Spleen (tissue), 11 donors: Measurements from ENCODE around the gene LIN7A. TPM values are rescaled to one million over a fixed set of nuclear protein-coding genes. Genes with fewer than 3 reads are reported as not detected.

Source experiments
- DNase-seq: peaks from one replicate; pipeline ENCODE4 v3.0.0-alpha.2; 2020
- H3K27ac ChIP-seq, 8 donors: fragments of 200-600 bp; sonication (generic) in 7 of 8; 1 replicate in 4 of 8; 2 replicates in 4 of 8; pipeline versions ENCODE4 v1.5.0 to v1.8.0; 2016 to 2021; ENCODE audit warnings: inconsistent platforms in 4 of 8, mild to moderate bottlenecking in 4 of 8, moderate library complexity in 1 of 8
- H3K27me3 ChIP-seq, 7 donors: fragments of 200-600 bp; sonication (generic) in 6 of 7; replicated peaks in 1 of 7; 1 replicate in 4 of 7; 2 replicates in 3 of 7; pipeline versions ENCODE4 v1.5.0 to v1.8.0; 2016 to 2021; ENCODE audit warnings: inconsistent platforms in 3 of 7, mild to moderate bottlenecking in 1 of 7
- H3K36me3 ChIP-seq, 6 donors: fragments of 200-600 bp; sonication (generic) in 5 of 6; 1 replicate in 4 of 6; 2 replicates in 2 of 6; pipeline versions ENCODE4 v1.5.0 to v1.8.0; 2016 to 2021; ENCODE audit warnings: inconsistent platforms in 2 of 6
- H3K4me1 ChIP-seq, 6 donors: fragments of 200-600 bp; sonication (generic) in 5 of 6; 1 replicate in 3 of 6; 2 replicates in 3 of 6; pipeline versions ENCODE4 v1.5.0 to v1.8.0; 2016 to 2021; ENCODE audit warnings: inconsistent platforms in 3 of 6
- H3K4me3 ChIP-seq, 8 donors: fragments of 200-600 bp; sonication (generic) in 7 of 8; 1 replicate in 4 of 8; 2 replicates in 4 of 8; pipeline versions ENCODE4 v1.5.0 to v1.8.0; 2016 to 2021; ENCODE audit warnings: inconsistent platforms in 4 of 8, mild to moderate bottlenecking in 4 of 8, moderate library complexity in 2 of 8
- H3K9me3 ChIP-seq, 8 donors: fragments of 200-600 bp; sonication (generic) in 7 of 8; 1 replicate in 4 of 8; 2 replicates in 4 of 8; pipeline versions ENCODE4 v1.5.0 to v1.8.0; 2016 to 2021; ENCODE audit warnings: inconsistent platforms in 4 of 8
- CTCF ChIP-seq, 11 experiments: fragments of 200-600 bp in 7 of 11; fragments of 450-650 bp in 4 of 11; sonication (generic) in 4 of 11; IDR thresholded peaks in 8 of 11; conservative IDR thresholded peaks in 3 of 11; 1 replicate in 7 of 11; 2 replicates in 4 of 11; pipeline versions ENCODE4 v1.4.0 to v1.8.0; 2016 to 2021; ENCODE audit warnings: antibody characterized with exemption in 11 of 11, inconsistent platforms in 4 of 11, mild to moderate bottlenecking in 1 of 11
- POLR2A ChIP-seq, 3 donors: fragments of 450-650 bp; IDR thresholded peaks; one replicate each; pipeline ENCODE4 v1.5.1; 2017; ENCODE audit warnings: antibody characterized with exemption in 3 of 3, mild to moderate bottlenecking in 1 of 3
- POLR2AphosphoS5 ChIP-seq, 3 donors: sonication (generic); formaldehyde crosslinking; IDR thresholded peaks; one replicate each; pipeline ENCODE4 v1.5.1; 2017; ENCODE audit warnings: antibody characterized with exemption in 3 of 3
- WGBS, 5 donors: extraction: QIAGEN DNeasy Blood & Tissue Kit in 3 of 5; methylation state at CpG; one replicate each; pipeline versions ENCODE4 v1.1.5 to v1.1.7; 2013 to 2018; 5-methylcytosine and 5-hydroxymethylcytosine counted together
- intact Hi-C: fragments of 100-400 bp; cut with DNase I; formaldehyde crosslinking; loops from one replicate; pipeline ENCODE4 v1.15.0; 2023; ENCODE audit warnings: low total_unique reads
- polyA plus RNA-seq, 3 donors: library from polyadenylated mRNA; stranded (reverse); fragments of 200-250 nt; gene quantifications; one replicate each; pipeline ENCODE4 v1.2.1, GENCODE V29; 2013
- total RNA-seq, 7 donors: library from RNA; depleted of rRNA in 3 of 7; stranded (reverse); fragments of >200 nt in 3 of 7; fragmentation: NEBNext Ultra II Directional in 4 of 7; extraction: Animal tissue kit (Norgen Biotek cat#: 25700) in 4 of 7; gene quantifications; one replicate each; pipeline versions ENCODE4 v1.1.0 to v1.2.1, GENCODE V29; 2016 to 2021
- donor health status: healthy with polysubstance abuse.
- donor health status: DM: no; HTN: no; CAD: no; lungs with moderate emphysema.
- donor health status: DM: no; HTN: no; CAD: no.
- donor health status: Bipolar disorder and iron deficiency.
- donor health status: healthy.
- donor health status: DM: no; HTN: no; CAD: no.
- donor health status: DM: yes; HTN: yes; CAD: no.

The LIN7A gene
- total and polyA plus RNA-seq, 10 donors: 1.7 to 31.6 (median 13.1) TPM

GRCh38 chr12:80977346-80977745, 39.6 kb upstream of the LIN7A start:
- TF ChIP-seq POLR2AphosphoS5 (IDR thresholded peaks at IDR 0.05): no peak
- TF ChIP-seq CTCF (IDR thresholded peaks at IDR 0.05 in 8 of 11, conservative IDR thresholded peaks at IDR 0.05 in 3 of 11): no peak
- no peak for TF ChIP-seq POLR2A (IDR thresholded peaks at IDR 0.05)
- no peaks in the 10 kb centered on the region for H3K9me3 ChIP-seq
- H3K4me3 ChIP-seq: no peak overlapping the region
- no peak overlapping the region for H3K27ac ChIP-seq
- 60 to 78% (median 64%) methylated on average over 6 of the region's 6 CpGs for WGBS, 5 donors
- no peaks in the 10 kb centered on the region for H3K36me3 ChIP-seq
- no peak for DNase-seq
- intact Hi-C loops: no loop called here
- no peaks in the 10 kb centered on the region for H3K27me3 ChIP-seq
- no peaks in the 10 kb centered on the region for H3K4me1 ChIP-seq

- no peaks in the 10 kb centered on the region for H3K36me3 ChIP-seq
- TF ChIP-seq POLR2AphosphoS5 (IDR thresholded peaks at IDR 0.05): no peak
- TF ChIP-seq CTCF (IDR thresholded peaks at IDR 0.05 in 8 of 11, conservative IDR thresholded peaks at IDR 0.05 in 3 of 11): no peak
- no peak for TF ChIP-seq POLR2A (IDR thresholded peaks at IDR 0.05)
- H3K27ac ChIP-seq: no peak overlapping the region
- no peaks in the 10 kb centered on the region for H3K27me3 ChIP-seq
- no peaks in the 10 kb centered on the region for H3K9me3 ChIP-seq
- no peak for DNase-seq
- intact Hi-C loops: no loop called here
- H3K4me3 ChIP-seq: no peak overlapping the region
- no peaks in the 10 kb centered on the region for H3K4me1 ChIP-seq
Measured at GRCh38 chr12:80968326-80968725, 30.6 kb upstream of the LIN7A start.

- no peaks in the 10 kb centered on the region for H3K9me3 ChIP-seq
- no peaks in the 10 kb centered on the region for H3K27me3 ChIP-seq
- H3K4me1 ChIP-seq: no peaks in the 10 kb centered on the region
- no peak overlapping the region for H3K27ac ChIP-seq
- no peaks in the 10 kb centered on the region for H3K36me3 ChIP-seq
- 68 to 81% (median 79%) methylated on average over 3 of the region's 3 CpGs for WGBS, 5 donors
- no peak overlapping the region for H3K4me3 ChIP-seq
- TF ChIP-seq POLR2AphosphoS5 (IDR thresholded peaks at IDR 0.05) (no peak), CTCF (IDR thresholded peaks at IDR 0.05 in 8 of 11, conservative IDR thresholded peaks at IDR 0.05 in 3 of 11) (no peak), POLR2A (IDR thresholded peaks at IDR 0.05) (no peak)
- DNase-seq: no peak
- intact Hi-C loops: no loop called here
Measured at GRCh38 chr12:80967565-80967964, 29.8 kb upstream of the LIN7A start.

- no peak overlapping the region for H3K4me3 ChIP-seq
- no peak for TF ChIP-seq CTCF (IDR thresholded peaks at IDR 0.05 in 8 of 11, conservative IDR thresholded peaks at IDR 0.05 in 3 of 11)
- TF ChIP-seq POLR2A (IDR thresholded peaks at IDR 0.05): no peak
- TF ChIP-seq POLR2AphosphoS5 (IDR thresholded peaks at IDR 0.05): no peak
- H3K27ac ChIP-seq: no peak overlapping the region
- intact Hi-C loops: no loop called here
- DNase-seq: no peak
- H3K4me1 ChIP-seq: no peaks in the 10 kb centered on the region
- 53 to 76% (median 65%) methylated on average over 1 of the region's 1 CpG for WGBS, 5 donors
- H3K36me3 ChIP-seq: no peaks in the 10 kb centered on the region
- H3K9me3 ChIP-seq: no peaks in the 10 kb centered on the region
- no peaks in the 10 kb centered on the region for H3K27me3 ChIP-seq
Measured at GRCh38 chr12:80966001-80966400, 28.3 kb upstream of the LIN7A start.
